Liver (tissue), 3 donors: ENCODE results near the gene SFXN2.

Experiments
- EGR1 ChIP-seq, 2 donors: IDR thresholded peaks; 2 replicates each; pipeline ENCODE4 v1.6.1; 2016 to 2018; ENCODE audit warnings: antibody characterized with exemption in 2 of 2, low read depth in 2 of 2
- FOXA1 ChIP-seq: IDR thresholded peaks from 2 replicates; pipeline ENCODE4 v1.6.1; 2016; ENCODE audit warnings: antibody characterized with exemption
- GABPA ChIP-seq, 2 donors: IDR thresholded peaks in 1 of 2; conservative IDR thresholded peaks in 1 of 2; 2 replicates each; pipeline ENCODE4 v1.6.1; 2016; ENCODE audit warnings: antibody characterized with exemption in 2 of 2, mild to moderate bottlenecking in 1 of 2, moderate library complexity in 1 of 2
- HNF4A ChIP-seq, 2 donors: conservative IDR thresholded peaks; 2 replicates each; pipeline ENCODE4 v1.6.1; 2016; ENCODE audit warnings: antibody characterized with exemption in 2 of 2, mild to moderate bottlenecking in 2 of 2
- JUND ChIP-seq, 2 donors: IDR thresholded peaks; 2 replicates each; pipeline ENCODE4 v1.6.1; 2016; ENCODE audit warnings: antibody characterized with exemption in 2 of 2
- RAD21 ChIP-seq, 2 donors: IDR thresholded peaks; 2 replicates each; pipeline ENCODE4 v1.6.1; 2016; ENCODE audit warnings: antibody characterized with exemption in 2 of 2, mild to moderate bottlenecking in 2 of 2
- RXRA ChIP-seq, 2 donors: IDR thresholded peaks; 2 replicates each; pipeline ENCODE4 v1.6.1; 2017 to 2018; ENCODE audit warnings: antibody characterized with exemption in 2 of 2, mild to moderate bottlenecking in 1 of 2
- SP1 ChIP-seq: IDR thresholded peaks from 2 replicates; pipeline ENCODE4 v1.6.1; 2018; ENCODE audit warnings: antibody characterized with exemption, mild to moderate bottlenecking
- YY1 ChIP-seq: IDR thresholded peaks from 2 replicates; pipeline ENCODE4 v1.6.1; 2016; ENCODE audit warnings: antibody characterized with exemption, mild to moderate bottlenecking
- TF ChIP-seq, protein P1 (sequence below): fragments of 150-350 bp; IDR thresholded peaks from 2 replicates; pipeline ENCODE4 v1.5.1; 2017; ENCODE audit warnings: improper control_type of control experiment, low read depth, low read length; ENCODE audit not compliant: missing input control
- TF ChIP-seq, protein P2 (sequence below): IDR thresholded peaks from 2 replicates; pipeline ENCODE4 v1.6.1; 2016; ENCODE audit warnings: antibody characterized with exemption
- TF ChIP-seq, protein P3 (sequence below): IDR thresholded peaks from 2 replicates; pipeline ENCODE4 v1.6.1; 2016; ENCODE audit warnings: antibody characterized with exemption, mild to moderate bottlenecking
- donor health status: healthy.
- donor health status: healthy.

DNA sequence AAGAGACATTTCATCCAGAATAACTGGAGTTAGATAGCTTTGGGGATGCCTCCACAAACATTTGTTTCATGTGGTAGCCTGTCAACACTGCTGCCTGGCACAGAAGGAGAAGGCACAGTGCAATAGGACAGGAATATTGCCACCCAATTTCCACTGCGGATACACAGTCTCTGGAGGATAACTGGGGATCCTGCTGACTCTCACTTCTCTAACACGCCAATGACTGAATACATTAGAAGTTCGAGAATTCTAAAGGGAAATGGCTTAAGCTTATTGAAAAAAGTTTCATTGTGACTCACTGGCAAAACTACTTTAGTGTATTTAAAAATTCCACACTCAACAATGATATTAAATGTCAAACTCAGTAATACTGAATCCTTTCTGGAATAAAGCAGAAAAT, 13.2 kb upstream of the SFXN2 start:
- TF ChIP-seq, protein P1, sequence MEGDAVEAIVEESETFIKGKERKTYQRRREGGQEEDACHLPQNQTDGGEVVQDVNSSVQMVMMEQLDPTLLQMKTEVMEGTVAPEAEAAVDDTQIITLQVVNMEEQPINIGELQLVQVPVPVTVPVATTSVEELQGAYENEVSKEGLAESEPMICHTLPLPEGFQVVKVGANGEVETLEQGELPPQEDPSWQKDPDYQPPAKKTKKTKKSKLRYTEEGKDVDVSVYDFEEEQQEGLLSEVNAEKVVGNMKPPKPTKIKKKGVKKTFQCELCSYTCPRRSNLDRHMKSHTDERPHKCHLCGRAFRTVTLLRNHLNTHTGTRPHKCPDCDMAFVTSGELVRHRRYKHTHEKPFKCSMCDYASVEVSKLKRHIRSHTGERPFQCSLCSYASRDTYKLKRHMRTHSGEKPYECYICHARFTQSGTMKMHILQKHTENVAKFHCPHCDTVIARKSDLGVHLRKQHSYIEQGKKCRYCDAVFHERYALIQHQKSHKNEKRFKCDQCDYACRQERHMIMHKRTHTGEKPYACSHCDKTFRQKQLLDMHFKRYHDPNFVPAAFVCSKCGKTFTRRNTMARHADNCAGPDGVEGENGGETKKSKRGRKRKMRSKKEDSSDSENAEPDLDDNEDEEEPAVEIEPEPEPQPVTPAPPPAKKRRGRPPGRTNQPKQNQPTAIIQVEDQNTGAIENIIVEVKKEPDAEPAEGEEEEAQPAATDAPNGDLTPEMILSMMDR = no peak
- TF ChIP-seq JUND (IDR thresholded peaks at IDR 0.05) (no peak), SP1 (no peak), GABPA (IDR thresholded peaks at IDR 0.05 in 1 of 2, conservative IDR thresholded peaks at IDR 0.05 in 1 of 2) (no peak), YY1 (no peak), RXRA (IDR thresholded peaks at IDR 0.05) (no peak), FOXA1 (no peak), EGR1 (IDR thresholded peaks at IDR 0.05; ENCODE audit: low read depth in 2 of 2) (no peak), RAD21 (IDR thresholded peaks at IDR 0.05) (no peak), HNF4A (conservative IDR thresholded peaks at IDR 0.05) (no peak)
- TF ChIP-seq, protein P2, sequence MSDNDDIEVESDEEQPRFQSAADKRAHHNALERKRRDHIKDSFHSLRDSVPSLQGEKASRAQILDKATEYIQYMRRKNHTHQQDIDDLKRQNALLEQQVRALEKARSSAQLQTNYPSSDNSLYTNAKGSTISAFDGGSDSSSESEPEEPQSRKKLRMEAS = no peak
- TF ChIP-seq, protein P3, sequence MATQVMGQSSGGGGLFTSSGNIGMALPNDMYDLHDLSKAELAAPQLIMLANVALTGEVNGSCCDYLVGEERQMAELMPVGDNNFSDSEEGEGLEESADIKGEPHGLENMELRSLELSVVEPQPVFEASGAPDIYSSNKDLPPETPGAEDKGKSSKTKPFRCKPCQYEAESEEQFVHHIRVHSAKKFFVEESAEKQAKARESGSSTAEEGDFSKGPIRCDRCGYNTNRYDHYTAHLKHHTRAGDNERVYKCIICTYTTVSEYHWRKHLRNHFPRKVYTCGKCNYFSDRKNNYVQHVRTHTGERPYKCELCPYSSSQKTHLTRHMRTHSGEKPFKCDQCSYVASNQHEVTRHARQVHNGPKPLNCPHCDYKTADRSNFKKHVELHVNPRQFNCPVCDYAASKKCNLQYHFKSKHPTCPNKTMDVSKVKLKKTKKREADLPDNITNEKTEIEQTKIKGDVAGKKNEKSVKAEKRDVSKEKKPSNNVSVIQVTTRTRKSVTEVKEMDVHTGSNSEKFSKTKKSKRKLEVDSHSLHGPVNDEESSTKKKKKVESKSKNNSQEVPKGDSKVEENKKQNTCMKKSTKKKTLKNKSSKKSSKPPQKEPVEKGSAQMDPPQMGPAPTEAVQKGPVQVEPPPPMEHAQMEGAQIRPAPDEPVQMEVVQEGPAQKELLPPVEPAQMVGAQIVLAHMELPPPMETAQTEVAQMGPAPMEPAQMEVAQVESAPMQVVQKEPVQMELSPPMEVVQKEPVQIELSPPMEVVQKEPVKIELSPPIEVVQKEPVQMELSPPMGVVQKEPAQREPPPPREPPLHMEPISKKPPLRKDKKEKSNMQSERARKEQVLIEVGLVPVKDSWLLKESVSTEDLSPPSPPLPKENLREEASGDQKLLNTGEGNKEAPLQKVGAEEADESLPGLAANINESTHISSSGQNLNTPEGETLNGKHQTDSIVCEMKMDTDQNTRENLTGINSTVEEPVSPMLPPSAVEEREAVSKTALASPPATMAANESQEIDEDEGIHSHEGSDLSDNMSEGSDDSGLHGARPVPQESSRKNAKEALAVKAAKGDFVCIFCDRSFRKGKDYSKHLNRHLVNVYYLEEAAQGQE = no peak
